Activated naive CD8-positive, alpha-beta T cell treated with anti-CD3 and anti-CD28 coated beads, Interleukin-2, amount 50 U/mL, for 24 hours (primary cell): Measurements from ENCODE around the gene CDC42BPA.

Experiments
- ATAC-seq: fragments of 150-1000 bp; cut with Tn5 transposase; one replicate; pipeline ENCODE4 v1.10.0; 2021
- DNase-seq: peaks from one replicate; pipeline ENCODE4 v3.0.0; 2021
- H3K27ac Mint-ChIP-seq: one replicate; pipeline ENCODE4 v1.8.0; 2021; ENCODE audit warnings: mild to moderate bottlenecking, mixed read lengths
- H3K27me3 Mint-ChIP-seq: one replicate; pipeline ENCODE4 v1.8.0; 2021; ENCODE audit warnings: mixed read lengths
- H3K36me3 Mint-ChIP-seq: one replicate; pipeline ENCODE4 v1.8.0; 2021; ENCODE audit warnings: low read depth, mixed read lengths
- H3K4me1 Mint-ChIP-seq: one replicate; pipeline ENCODE4 v1.8.0; 2021; ENCODE audit warnings: mixed read lengths
- H3K4me3 Mint-ChIP-seq: one replicate; pipeline ENCODE4 v1.8.0; 2021; ENCODE audit warnings: mild to moderate bottlenecking, moderate library complexity, mixed read lengths
- H3K9me3 Mint-ChIP-seq: one replicate; pipeline ENCODE4 v1.8.0; 2021; ENCODE audit warnings: mixed read lengths

The CDC42BPA gene

DNA sequence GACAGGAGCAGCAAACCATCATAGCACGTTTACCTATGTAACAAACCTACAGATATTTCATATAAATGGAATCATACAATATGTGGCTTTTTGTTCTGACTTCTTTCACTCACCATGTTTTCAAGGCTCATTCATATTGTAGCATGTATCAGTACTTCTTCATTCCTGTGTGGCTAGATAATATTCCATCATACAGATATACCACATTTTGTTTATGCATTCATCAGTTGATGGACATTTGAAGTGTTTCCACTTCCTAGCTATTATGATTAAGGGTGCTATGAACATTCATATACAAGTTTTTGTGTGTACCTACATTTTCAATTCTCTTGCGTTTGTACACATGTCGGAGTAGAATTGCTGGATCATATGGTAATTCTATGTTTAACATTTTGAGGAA lies 90.1 kb downstream of the CDC42BPA start:
- H3K4me1 Mint-ChIP-seq, result no peaks in the 10 kb centered on the region
- no peaks in the 10 kb centered on the region for H3K36me3 Mint-ChIP-seq
- H3K4me3 Mint-ChIP-seq, result no peak overlapping the region
- no peak for ATAC-seq
- H3K27ac Mint-ChIP-seq, result no peak overlapping the region
- H3K9me3 Mint-ChIP-seq, result no peaks in the 10 kb centered on the region
- DNase-seq, result no peak
- peaks cover 8% of the 10 kb centered on the region for H3K27me3 Mint-ChIP-seq

DNA sequence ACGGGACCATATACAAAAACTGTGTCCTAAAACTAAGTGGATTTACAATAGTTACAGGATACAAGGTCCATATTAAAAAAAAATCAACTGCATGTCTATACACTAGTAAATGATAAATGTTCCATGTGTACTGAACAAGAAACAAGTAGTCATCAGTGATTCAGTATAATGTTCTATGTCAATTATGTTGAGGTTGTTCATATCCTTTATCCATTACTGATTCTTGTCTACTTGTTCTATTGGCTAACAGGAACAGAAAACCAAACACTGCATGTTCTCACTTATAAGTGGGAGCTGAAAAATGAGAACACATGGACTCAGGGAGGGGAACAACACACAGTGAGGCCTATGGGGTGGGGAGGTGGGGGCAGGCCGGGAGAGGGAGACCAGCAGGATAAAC lies 90.5 kb downstream of the CDC42BPA start:
- DNase-seq (no peak), ATAC-seq (no peak)
- H3K27me3 Mint-ChIP-seq, result peaks cover 11% of the 10 kb centered on the region
- H3K4me1 Mint-ChIP-seq, result no peaks in the 10 kb centered on the region
- H3K4me3 Mint-ChIP-seq, result no peak overlapping the region
- H3K36me3 Mint-ChIP-seq, result no peaks in the 10 kb centered on the region
- no peaks in the 10 kb centered on the region for H3K9me3 Mint-ChIP-seq
- no peak overlapping the region for H3K27ac Mint-ChIP-seq

DNA sequence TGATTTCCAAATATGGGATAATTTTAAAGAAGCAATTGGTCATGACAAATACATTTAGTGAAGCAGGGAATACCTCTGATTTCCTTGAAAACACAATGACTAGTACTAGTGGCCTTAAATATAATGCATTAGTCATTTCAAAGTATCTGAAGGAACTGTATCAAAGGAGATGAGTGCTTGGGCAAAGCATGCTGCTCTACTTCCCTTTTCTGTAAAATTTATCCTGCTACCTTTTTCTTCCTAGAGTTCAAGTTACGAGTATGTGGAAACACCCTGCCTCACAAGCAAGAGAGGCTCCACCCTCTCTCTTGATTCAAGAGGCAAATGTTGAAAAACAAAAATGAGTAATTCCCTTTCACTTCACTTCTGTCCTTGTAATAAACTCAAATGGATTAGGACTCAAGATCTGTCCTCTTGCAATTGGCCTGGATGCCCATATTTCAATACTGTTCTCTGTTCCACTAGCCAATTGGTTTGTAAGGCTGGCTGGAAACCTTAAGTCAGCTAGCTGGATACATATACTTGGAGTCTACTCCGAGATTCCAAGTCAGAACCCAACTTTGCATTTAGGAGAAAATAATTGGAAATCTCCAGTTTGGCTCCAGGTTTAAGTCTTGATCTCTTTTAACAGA lies 92.5 kb downstream of the CDC42BPA start:
- Mint-ChIP-seq H3K4me3 (no peak overlapping the region), H3K9me3 (no peaks in the 10 kb centered on the region), H3K27ac (no peak overlapping the region), H3K27me3 (peaks cover 16% of the 10 kb centered on the region), H3K36me3 (no peaks in the 10 kb centered on the region), H3K4me1 (no peaks in the 10 kb centered on the region)
- ATAC-seq (no peak), DNase-seq (no peak)

DNA sequence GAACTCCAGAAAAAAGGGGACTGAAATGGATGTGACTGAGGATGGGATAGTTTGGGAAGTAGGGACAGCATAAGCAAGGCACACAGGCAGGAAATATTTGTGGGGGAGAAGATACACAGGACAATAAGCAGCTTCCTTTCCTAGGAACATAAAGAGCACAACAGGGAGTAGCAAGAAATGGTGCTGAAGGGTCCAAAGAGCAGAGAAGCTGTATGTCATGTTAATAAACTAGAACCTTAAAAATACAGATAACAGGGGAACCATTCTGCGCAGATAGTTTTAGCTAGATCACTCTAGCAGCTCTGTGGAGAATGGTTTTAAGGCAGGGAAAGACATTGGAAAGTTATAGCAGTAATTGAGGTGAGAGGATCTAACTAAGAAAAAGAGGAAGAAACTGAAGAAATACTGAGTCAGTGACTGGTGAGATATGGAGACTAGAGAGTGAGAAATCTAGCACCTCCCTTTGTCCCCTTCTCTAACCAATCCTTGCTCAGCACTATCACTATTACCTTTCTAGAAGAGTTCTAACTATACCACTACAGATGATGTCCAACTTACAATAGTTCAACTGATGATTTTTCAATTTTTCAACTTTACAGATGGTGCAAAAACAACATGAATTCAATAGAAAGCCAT lies 95.0 kb downstream of the CDC42BPA start:
- H3K4me1 Mint-ChIP-seq, result no peaks in the 10 kb centered on the region
- ATAC-seq (no peak), DNase-seq (no peak)
- no peaks in the 10 kb centered on the region for H3K36me3 Mint-ChIP-seq
- peaks cover 22% of the 10 kb centered on the region for H3K27me3 Mint-ChIP-seq
- H3K4me3 Mint-ChIP-seq, result no peak overlapping the region
- no peak overlapping the region for H3K27ac Mint-ChIP-seq
- no peaks in the 10 kb centered on the region for H3K9me3 Mint-ChIP-seq

DNA sequence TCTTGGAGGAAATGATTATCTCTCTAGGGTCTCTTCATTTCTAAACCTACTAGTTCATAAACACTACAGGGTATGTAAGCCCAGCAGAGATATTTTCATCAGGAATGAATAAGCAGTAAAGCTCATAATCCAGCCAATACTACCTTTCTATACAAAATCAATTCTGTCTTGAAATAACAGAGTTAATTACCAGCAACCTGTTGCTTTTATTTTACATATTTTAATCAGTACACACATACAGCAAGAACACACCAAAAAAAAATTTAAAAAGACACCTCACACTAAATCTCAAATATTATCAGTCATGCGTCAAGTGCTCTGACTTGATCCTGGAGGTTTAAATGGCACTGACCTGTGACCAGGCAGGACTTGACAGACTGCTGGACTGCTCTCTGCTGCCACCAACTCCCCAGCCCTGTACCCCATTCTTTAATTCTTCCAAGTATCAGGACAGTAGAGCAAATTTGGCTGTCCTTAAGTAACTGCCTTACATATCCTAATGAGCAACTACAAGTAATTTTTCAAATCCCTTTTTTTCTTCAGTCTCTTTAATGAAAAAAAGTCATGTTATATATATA lies 98.5 kb downstream of the CDC42BPA start:
- ATAC-seq (no peak), DNase-seq (no peak)
- no peaks in the 10 kb centered on the region for H3K4me1 Mint-ChIP-seq
- peaks cover 20% of the 10 kb centered on the region for H3K27me3 Mint-ChIP-seq
- no peak overlapping the region for H3K4me3 Mint-ChIP-seq
- no peaks in the 10 kb centered on the region for H3K9me3 Mint-ChIP-seq
- no peaks in the 10 kb centered on the region for H3K36me3 Mint-ChIP-seq
- no peak overlapping the region for H3K27ac Mint-ChIP-seq

DNA sequence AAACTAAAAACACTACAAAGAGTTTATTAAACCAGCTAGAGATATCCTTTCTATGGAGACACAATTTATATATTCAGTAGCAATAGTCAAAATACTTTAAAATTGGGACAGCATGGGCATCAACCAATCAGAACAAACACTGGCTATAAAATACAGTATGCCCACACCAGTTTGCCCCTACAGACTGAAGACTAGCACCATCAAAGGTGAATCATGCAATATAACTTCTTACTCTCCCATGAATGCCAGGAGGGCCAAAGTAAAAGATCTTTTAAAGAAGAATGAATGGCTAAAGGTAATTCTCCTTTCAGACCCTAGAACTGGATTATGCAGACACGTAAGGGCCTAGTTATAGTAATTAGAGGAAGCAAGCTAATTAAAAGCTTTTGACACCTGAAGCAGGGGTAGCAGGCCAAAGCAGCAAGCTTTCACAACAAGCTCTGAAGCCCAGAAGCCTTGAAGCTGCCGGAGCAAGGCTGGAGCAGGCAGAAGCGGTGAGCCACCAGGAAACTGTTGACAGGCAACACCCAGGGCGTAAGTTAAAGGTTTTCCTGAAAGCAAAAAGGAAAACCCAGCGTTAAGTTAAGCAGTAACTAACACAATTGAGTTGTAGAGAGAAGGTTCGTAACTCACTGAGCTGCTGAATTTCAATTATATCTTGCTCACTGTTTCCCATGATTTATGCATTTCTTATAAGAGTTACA lies 99.3 kb downstream of the CDC42BPA start:
- ATAC-seq (no peak), DNase-seq (no peak)
- H3K27me3 Mint-ChIP-seq, result peaks cover 20% of the 10 kb centered on the region
- no peaks in the 10 kb centered on the region for H3K4me1 Mint-ChIP-seq
- no peaks in the 10 kb centered on the region for H3K36me3 Mint-ChIP-seq
- no peaks in the 10 kb centered on the region for H3K9me3 Mint-ChIP-seq
- H3K27ac Mint-ChIP-seq, result no peak overlapping the region
- no peak overlapping the region for H3K4me3 Mint-ChIP-seq

DNA sequence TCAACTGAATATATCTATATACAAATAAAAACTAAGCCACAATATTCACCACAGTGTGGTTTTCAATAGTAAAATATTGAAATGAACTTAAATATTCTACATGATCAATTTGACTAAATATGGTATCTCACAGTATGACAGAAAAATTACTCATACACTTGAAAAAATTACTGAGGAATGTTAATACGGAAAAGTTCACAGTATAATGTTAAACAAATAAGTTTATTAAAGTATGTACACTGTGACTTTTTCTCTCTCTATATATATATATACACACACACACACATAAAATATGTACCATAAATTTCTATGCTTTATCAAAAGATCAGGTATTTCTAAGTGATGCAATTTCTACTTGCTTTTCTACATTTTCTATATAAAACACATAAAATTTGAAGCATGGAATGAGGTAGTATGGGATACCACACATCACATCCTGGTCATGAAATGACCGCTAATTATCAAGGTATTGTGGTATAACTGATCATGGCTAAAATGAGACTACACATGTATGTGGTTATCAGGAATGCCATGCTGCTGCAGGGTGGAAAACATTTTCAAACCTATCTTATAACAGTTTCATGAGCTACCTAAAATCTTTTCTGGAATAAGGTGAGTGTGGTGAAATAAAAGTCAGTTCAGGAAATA lies 102.3 kb downstream of the CDC42BPA start:
- no peaks in the 10 kb centered on the region for H3K36me3 Mint-ChIP-seq
- no peaks in the 10 kb centered on the region for H3K9me3 Mint-ChIP-seq
- no peak overlapping the region for H3K4me3 Mint-ChIP-seq
- H3K27ac Mint-ChIP-seq, result no peak overlapping the region
- ATAC-seq (no peak), DNase-seq (no peak)
- H3K27me3 Mint-ChIP-seq, result peaks cover 21% of the 10 kb centered on the region
- no peaks in the 10 kb centered on the region for H3K4me1 Mint-ChIP-seq

DNA sequence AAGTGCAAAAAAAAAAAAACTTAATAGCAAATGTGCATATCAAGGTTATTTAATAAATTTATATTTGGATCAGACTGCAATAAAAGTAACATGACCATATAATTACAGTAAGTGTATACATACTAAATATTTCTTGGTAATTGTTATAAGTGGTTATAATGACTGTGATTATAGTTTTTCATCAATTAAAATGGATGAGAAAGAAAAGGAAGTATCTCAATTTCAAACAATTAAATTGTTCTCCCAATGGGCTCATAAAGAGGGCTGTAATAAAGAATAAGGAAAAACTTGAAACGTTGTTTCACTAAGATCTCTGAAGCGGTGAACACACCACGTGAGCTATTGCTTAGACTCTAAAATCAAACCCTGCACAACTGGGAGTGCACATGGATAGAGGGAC lies 104.1 kb downstream of the CDC42BPA start:
- no peak for ATAC-seq
- Mint-ChIP-seq H3K4me3 (no peak overlapping the region), H3K9me3 (no peaks in the 10 kb centered on the region), H3K27ac (no peak overlapping the region), H3K36me3 (no peaks in the 10 kb centered on the region), H3K27me3 (peaks cover 18% of the 10 kb centered on the region), H3K4me1 (no peaks in the 10 kb centered on the region)
- DNase-seq, result no peak

DNA sequence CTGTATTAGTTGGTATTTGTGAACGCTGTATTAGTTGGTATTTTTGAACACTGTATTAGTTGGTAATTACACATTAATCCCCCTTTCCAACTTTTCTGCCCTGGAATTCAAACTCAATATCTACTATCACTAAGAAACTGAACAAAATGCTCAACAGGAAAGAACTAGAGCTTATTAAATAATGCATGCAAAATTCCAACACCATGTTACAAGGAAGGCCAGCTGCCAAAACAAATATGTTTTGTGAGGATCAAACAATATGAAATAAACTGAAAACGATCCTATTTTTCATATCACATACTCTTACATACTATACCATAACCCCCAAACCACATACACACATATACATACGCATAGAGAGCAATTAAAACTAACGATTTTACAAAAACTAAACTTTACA lies 104.9 kb downstream of the CDC42BPA start:
- Mint-ChIP-seq H3K4me1 (no peaks in the 10 kb centered on the region), H3K27ac (no peak overlapping the region), H3K27me3 (peaks cover 18% of the 10 kb centered on the region), H3K9me3 (no peaks in the 10 kb centered on the region), H3K36me3 (no peaks in the 10 kb centered on the region), H3K4me3 (no peak overlapping the region)
- ATAC-seq (no peak), DNase-seq (no peak)

DNA sequence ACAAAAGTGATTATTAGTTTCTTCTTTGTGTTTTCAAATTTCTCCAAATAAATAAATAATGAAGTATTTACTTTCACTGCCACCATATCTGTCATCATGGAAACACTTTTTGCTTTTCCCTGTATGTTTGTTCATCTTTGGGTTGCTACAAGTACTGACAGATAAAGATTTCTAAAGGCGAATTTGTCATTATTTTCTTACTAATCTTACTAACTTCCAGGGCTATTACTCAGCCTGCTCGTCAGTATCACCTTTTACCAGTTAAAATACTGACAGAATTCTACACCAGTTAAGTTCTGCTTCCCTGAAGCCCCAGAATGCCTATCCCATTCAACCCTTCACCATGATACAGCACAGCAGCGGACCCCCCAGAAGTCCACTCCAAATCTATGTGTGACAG lies 106.1 kb downstream of the CDC42BPA start:
- H3K27me3 Mint-ChIP-seq, result peaks cover 14% of the 10 kb centered on the region
- ATAC-seq, result no peak
- H3K4me3 Mint-ChIP-seq, result no peak overlapping the region
- no peaks in the 10 kb centered on the region for H3K9me3 Mint-ChIP-seq
- no peak for DNase-seq
- H3K27ac Mint-ChIP-seq, result no peak overlapping the region
- H3K4me1 Mint-ChIP-seq, result no peaks in the 10 kb centered on the region
- no peaks in the 10 kb centered on the region for H3K36me3 Mint-ChIP-seq

DNA sequence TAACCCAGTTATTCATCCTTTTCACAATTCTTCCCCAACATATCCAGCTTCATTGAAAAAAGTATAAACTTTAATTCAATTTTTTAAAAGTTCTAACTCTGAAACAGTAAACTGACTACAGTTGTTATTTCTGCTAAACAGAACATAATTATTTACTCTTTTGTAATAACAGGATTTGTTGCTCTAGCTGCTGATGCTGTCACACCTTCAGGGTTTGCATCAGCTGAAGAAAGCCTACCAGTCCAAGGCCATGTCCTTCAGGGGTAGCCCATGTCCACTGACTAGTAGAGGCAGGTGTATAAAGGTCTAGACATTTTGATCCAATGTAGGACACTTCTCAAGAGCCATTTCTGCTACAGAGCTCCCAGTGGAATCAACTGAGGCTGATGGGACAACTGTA lies 107.7 kb downstream of the CDC42BPA start:
- ATAC-seq, result no peak
- Mint-ChIP-seq H3K27ac (no peak overlapping the region), H3K9me3 (no peaks in the 10 kb centered on the region), H3K4me1 (no peaks in the 10 kb centered on the region), H3K36me3 (no peaks in the 10 kb centered on the region), H3K4me3 (no peak overlapping the region), H3K27me3 (peaks cover 14% of the 10 kb centered on the region)
- no peak for DNase-seq

DNA sequence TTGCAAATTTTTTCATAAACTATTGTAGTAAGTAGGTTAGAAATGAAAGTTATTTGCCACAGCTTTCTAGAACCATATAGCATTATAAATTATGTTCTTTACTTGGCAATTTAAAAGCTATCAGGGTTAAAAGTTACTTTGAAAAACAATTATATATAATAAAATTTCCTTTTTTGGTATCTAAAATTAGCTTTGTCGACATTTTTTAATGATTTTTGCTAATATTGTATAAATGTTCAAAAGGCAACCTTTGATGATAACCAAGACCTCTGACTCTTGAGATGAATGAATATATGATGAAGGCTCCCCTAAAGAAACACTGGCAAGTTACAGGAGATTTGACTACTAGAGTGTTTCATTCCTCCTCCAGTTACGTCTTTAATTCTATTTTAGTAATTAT lies 121.2 kb downstream of the CDC42BPA start:
- peaks cover 4% of the 10 kb centered on the region for H3K4me1 Mint-ChIP-seq
- H3K27ac Mint-ChIP-seq, result no peak overlapping the region
- no peaks in the 10 kb centered on the region for H3K9me3 Mint-ChIP-seq
- H3K36me3 Mint-ChIP-seq, result no peaks in the 10 kb centered on the region
- ATAC-seq (no peak), DNase-seq (no peak)
- H3K27me3 Mint-ChIP-seq, result peaks cover 3% of the 10 kb centered on the region
- H3K4me3 Mint-ChIP-seq, result no peak overlapping the region

DNA sequence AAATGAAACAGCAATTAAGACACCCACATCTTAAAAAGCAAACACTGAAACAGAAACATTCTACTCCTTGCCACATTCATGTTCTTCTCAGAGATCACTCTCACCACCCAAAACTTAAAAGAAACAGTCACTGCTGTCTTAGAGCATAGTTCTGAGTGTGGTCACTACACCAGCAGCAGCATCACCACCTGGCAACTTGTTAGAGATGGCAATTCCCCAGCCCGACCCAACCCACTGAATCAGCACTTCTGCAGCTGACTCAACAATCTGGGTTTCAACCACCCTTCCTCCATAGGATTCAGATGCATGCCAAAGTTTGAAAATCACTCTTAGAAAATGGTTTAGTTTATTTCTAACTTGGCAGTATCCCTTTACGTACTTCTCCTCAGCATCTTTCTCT lies 126.1 kb downstream of the CDC42BPA start:
- DNase-seq (peak; percentile 8), ATAC-seq (peak; percentile 43)
- H3K27ac Mint-ChIP-seq, result no peak overlapping the region
- H3K27me3 Mint-ChIP-seq, result peaks cover 23% of the 10 kb centered on the region
- no peak overlapping the region for H3K4me3 Mint-ChIP-seq
- peaks cover 6% of the 10 kb centered on the region for H3K4me1 Mint-ChIP-seq
- no peaks in the 10 kb centered on the region for H3K36me3 Mint-ChIP-seq
- H3K9me3 Mint-ChIP-seq, result no peaks in the 10 kb centered on the region

DNA sequence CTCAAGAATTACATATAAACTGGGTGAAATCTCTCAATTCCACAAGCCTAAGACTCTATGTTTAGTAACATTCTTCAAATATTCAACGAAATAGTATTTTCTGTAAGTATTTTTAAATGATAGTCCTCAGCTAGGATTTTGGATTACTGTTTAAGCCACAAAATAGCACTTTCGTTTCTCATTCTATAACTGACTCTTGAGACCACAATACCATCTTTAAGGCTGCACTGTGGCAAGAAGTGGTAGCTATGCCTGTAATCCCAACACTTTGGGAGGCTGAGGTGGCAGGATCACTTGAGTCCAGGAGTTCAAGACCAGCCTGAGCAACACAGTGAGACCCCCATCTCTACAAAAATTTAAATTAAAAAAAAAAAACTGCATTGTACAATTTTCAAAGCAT lies 126.7 kb downstream of the CDC42BPA start:
- Mint-ChIP-seq H3K9me3 (no peaks in the 10 kb centered on the region), H3K27me3 (peaks cover 26% of the 10 kb centered on the region), H3K27ac (no peak overlapping the region), H3K36me3 (no peaks in the 10 kb centered on the region), H3K4me3 (no peak overlapping the region), H3K4me1 (peaks cover 6% of the 10 kb centered on the region)
- ATAC-seq, result no peak
- no peak for DNase-seq

DNA sequence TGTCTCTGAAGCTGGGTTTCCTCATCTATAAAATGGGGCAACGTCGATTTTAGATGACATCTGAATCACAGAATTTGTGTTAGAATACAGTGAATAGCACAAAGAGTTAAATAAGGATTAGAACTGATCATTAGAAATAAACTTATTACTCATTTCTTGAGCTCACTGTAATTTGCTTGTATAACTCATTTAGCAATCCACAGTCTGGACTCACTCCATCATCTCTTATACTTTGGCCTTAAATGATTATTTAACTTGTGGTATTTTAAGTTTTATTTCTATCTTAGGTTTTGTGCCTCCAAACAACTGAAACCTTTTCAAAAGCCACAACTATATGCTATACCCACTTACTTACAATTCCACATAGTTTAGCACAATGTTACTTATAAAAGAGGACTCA lies 128.0 kb downstream of the CDC42BPA start:
- no peaks in the 10 kb centered on the region for H3K36me3 Mint-ChIP-seq
- no peak for ATAC-seq

More for the DNA sequence above, 128.0 kb downstream of the CDC42BPA start:
- Mint-ChIP-seq H3K9me3 (no peaks in the 10 kb centered on the region), H3K27ac (no peak overlapping the region), H3K4me1 (peaks cover 6% of the 10 kb centered on the region), H3K27me3 (peaks cover 26% of the 10 kb centered on the region), H3K4me3 (no peak overlapping the region)
- no peak for DNase-seq
